Stimulated activated CD8-positive, alpha-beta memory T cell treated with anti-CD3 and anti-CD28 coated beads, Interleukin-4, amount 100 ng/mL, for 4 hours (primary cell): ENCODE results near the gene CCIN.

ENCODE experiments used
- DNase-seq, 2 donors: peaks; one replicate each; pipeline ENCODE4 v3.0.0-alpha.2; 2020; ENCODE audit warnings: low read depth in 2 of 2, low spot score in 1 of 2

Gene CCIN

DNA sequence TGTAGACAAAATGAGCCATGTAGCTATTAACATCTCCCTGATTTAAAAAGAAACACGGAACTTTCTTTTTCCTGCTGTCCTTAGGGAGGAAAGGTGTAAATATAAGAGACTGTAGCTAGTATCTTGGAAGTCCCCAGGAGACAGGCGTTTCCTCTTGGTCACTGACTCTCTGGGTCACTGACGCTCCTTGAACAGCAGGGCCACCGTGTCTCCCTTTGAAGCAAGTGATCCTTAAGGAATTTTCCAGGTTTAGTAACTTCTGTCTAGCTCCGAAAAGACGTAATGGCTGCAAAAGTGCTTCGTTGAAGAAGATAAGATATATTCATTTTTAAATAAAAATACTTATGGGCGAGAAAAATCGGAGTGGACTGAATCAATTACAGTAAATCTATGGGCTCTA is 20.8 kb downstream of the CCIN start:
- no peak for DNase-seq

- DNase-seq: peak; percentile 88
These were observed 21.5 kb downstream of the CCIN start, which contains the start of gene CLTA for GRCh38 chr9:36190388-36191289. Gene CLTA, plus strand, starts transcription at chr9:36190921. Its CDS starts 136 bp downstream, at chr9:36191057.

DNA sequence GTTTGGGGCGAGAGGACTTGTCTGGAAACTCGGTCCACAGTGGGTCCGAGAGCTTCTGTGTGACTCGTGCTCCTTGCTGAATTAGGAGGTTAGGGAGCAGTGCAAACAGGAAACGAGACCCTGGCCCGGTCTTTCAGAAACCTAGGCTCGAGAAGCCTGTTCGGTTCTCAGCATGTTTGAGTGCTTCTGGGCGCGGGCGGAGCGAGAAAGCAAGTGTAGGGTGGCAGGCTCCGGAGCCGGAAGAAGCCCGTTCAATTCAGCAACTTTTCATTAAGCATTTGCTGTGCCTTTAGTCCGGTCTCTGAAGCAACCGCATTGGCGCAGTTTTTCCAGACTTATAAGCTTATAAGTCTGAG is 22.1 kb downstream of the CCIN start:
- DNase-seq: peak; percentile 15 to 21

GRCh38 chr9:36191686-36192085 is 22.5 kb downstream of the CCIN start:
- DNase-seq: no peak

- no peak for DNase-seq
These were observed 23.0 kb downstream of the CCIN start for GRCh38 chr9:36192196-36192595.

- no peak for DNase-seq
These were observed 23.8 kb downstream of the CCIN start for GRCh38 chr9:36193023-36193422.

- DNase-seq: no peak
These were observed 25.3 kb downstream of the CCIN start for GRCh38 chr9:36194326-36195000.

- no peak for DNase-seq
These were observed 35.8 kb downstream of the CCIN start for GRCh38 chr9:36204906-36205547.

DNA sequence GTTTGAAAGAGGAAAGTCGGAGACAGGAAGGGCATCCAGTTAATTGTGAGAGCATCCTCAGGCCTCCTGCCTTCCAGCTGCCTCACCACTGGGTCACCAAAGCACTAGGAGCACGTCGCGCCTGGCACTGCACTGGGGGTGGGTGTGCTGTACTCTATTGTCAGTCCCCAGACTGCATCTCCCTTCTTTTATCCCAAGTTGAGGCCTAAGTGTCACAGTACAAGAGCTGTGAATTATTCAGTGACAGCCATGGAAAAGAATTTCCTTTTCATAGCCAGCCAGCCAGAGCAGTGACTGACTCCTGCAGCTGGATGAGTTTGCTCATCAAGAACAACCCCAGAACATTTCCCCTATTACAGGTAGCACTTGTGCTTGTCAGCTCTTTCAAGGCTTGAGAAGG is 37.8 kb downstream of the CCIN start:
- DNase-seq: no peak

GRCh38 chr9:36207546-36208012 is 38.4 kb downstream of the CCIN start:
- no peak for DNase-seq

- DNase-seq: no peak
These were observed 39.5 kb downstream of the CCIN start for GRCh38 chr9:36208521-36209253.

- DNase-seq: no peak
These were observed 41.5 kb downstream of the CCIN start for GRCh38 chr9:36210722-36211121.

DNA sequence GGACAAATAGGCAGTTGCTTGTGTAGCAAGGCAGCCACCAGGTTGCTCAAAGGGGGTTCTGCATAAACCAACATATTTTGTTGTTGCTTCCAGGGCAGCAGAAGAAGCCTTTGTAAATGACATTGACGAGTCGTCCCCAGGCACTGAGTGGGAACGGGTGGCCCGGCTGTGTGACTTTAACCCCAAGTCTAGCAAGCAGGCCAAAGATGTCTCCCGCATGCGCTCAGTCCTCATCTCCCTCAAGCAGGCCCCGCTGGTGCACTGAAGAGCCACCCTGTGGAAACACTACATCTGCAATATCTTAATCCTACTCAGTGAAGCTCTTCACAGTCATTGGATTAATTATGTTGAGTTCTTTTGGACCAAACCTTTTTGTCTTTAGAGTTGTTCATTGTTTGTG is 42.3 kb downstream of the CCIN start:
- no peak for DNase-seq

DNA sequence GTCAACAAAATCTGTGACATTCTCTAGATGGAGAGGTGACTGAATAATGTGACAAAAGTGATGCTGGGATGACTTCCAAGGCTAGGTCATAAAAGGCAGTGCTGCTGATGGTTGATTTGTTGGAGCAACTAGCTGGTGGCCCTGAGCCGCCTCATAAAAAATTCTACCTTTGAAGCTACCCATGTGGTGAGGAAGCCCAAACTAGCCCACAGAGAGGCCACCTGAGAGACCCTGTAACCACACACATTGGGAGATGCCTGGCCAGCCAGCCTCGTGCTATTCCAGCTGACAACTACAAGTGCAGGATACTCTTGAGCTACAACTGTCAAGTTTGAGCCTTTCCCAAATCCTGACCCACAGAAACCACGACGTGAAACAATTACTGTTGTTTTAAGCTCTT is 44.2 kb downstream of the CCIN start:
- DNase-seq: no peak

DNA sequence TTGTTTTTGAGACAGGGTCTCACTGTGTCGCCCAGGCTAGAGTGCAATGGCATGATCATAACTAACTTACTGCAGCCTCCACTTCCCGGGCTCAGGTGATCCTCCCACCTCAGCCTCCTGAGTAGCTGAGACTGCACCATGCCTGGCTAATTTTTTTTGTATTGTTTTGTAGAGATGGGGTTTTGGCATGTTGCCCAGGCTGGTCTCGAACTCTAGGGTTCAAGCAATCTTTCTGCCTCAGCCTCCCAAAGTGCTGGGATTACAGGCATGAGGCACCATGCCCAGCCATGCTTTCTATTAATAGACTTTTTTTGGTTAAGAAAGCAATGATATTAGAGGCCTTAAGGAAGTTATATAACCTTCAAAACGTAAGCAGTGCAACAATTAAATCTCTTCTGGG is 44.8 kb downstream of the CCIN start:
- DNase-seq: no peak

- DNase-seq: no peak
These were observed 45.4 kb downstream of the CCIN start for GRCh38 chr9:36214571-36214970.

DNA sequence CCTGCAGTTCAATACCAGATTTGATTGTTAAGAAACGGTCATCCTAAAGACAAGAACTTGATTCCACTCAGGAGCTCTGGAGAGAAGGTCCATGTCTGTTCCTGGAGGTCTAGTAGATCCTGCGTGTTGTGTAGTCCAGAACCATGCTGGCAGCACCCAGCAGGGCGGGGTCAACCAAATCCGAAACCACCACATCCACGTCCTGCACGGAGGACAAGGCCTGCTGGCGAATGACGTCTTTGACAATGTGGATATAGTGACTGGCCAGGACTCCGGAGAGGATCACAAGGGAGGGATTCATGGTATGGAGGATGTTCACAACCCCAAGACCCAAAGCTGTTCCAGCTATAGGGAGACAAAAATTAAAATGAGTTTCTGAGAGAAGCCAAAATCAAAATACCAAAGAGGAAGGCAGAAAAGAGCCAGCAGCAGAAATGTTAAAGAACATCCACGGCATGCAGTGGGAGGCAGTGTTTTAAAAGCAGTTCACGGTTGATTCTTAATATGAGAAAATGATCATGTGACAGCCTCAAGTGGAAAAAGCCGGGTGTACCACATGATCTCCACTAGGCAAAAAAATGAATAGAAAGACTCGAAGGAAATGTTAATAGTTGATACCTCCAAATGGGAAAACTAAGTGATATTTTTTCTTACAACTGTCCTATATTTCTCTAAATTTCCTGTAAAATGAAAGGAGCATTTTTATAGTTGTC is 48.2 kb downstream of the CCIN start:
- no peak for DNase-seq

DNA sequence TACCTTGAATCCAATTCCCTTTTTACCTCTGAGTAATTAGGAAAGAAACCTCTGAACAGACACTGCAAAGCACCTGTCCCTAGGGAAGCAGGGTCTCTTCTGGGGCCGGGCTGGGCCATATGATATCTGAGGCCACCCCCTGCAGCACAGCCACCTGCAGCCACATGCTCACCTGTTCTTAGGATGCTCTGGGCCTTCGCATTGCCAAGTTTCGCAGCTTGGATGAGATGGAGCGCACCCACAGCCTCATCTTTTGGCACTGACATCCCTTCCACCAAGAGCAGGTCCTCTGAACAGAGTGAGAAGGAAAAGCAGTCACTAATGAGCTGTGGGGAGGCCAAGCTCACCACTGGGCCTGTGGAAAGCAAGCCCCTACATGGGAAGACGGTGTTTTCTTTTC is 48.8 kb downstream of the CCIN start:
- no peak for DNase-seq

DNA sequence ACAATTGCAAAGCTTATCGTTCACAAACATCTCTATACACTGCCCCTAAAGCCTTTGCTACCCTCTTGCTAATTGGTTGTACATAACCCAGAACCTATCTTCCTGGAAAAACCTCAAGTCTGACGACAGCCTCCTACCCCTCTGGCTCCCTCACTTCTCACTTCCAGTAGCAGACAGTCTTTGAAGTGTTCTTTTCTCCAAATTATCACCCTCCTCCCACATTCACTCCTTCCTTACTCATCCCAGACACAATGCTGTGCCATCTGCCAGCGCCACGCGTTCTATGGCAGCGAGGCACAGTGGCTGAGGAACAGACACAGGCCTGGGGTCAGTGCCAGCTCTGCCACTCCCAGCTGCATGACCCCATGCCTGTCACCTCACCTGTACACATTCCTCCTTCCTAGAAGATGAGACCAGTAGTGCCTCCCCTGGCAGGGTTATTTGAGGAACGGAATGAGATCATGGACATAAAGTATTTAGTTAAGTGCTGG is 49.3 kb downstream of the CCIN start:
- no peak for DNase-seq
